ENCODE measurements around the gene PIWIL1. TPM values are rescaled to one million over a fixed set of nuclear protein-coding genes. Genes with fewer than 3 reads are reported as not detected.

The PIWIL1 gene
- total RNA-seq, 4 donors from 2014 or later: not detected

DNA sequence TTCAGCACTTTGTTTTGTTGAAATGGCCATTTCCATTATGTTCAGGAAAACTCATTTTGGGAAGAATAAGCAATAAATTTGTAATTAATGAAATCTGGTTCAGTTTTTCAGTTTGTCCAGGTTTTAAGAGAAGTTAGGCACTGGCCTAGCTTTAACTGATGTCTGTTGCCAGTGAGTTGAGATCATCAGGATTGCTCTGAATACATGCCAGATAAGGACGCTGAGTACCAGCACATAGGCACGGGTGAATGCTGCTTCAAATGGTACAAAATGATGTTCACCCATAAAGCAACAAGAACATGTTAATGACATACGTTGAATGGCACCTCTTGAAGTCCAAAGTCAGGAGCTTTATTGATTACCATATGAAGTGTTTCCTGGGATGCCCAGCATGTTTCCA lies 46.5 kb downstream of the PIWIL1 start:
- Histone ChIP-seq H3K36me3 (no peaks in the 10 kb centered on the region), H3K4me3 (no peak overlapping the region), H3K27me3 (peaks cover 16% of the 10 kb centered on the region), H3K27ac (no peak overlapping the region), H3K9me3 (no peaks in the 10 kb centered on the region), H3K4me1 (no peaks in the 10 kb centered on the region)
- TF ChIP-seq EP300 (IDR thresholded peaks at IDR 0.05) (no peak), CTCF (IDR thresholded peaks at IDR 0.05) (no peak), POLR2A (IDR thresholded peaks at IDR 0.05) (no peak), POLR2AphosphoS5 (IDR thresholded peaks at IDR 0.05) (no peak)
- ATAC-seq: no peak
- WGBS, 2 donors (ENCODE audit: low coverage in 1 of 2): 40 to 52% methylated on average over 1 to 3 of the region's 3 CpGs

- H3K36me3 ChIP-seq: no peaks in the 10 kb centered on the region
- no peak overlapping the region for H3K4me3 ChIP-seq
- no peak for TF ChIP-seq POLR2A (IDR thresholded peaks at IDR 0.05)
- H3K27me3 ChIP-seq: peaks cover 16% of the 10 kb centered on the region
- no peak overlapping the region for H3K27ac ChIP-seq
- no peaks in the 10 kb centered on the region for H3K9me3 ChIP-seq
- WGBS, 2 donors (ENCODE audit: low coverage in 1 of 2): 65 to 80% methylated on average over 4 of the region's 4 CpGs
- ATAC-seq: no peak
- H3K4me1 ChIP-seq: no peaks in the 10 kb centered on the region
These were observed 47.5 kb downstream of the PIWIL1 start for GRCh38 chr12:130385193-130385592.

GRCh38 chr12:130391186-130391585 lies 53.5 kb downstream of the PIWIL1 start:
- whole genome bisulfite sequencing, 2 donors (ENCODE audit: low coverage in 1 of 2): 33 to 45% methylated on average over 7 to 8 of the region's 14 CpGs
- no peak for ATAC-seq
- Histone ChIP-seq H3K9me3 (no peaks in the 10 kb centered on the region), H3K27ac (no peak overlapping the region), H3K4me3 (no peak overlapping the region), H3K27me3 (peaks cover 24% of the 10 kb centered on the region), H3K4me1 (no peaks in the 10 kb centered on the region), H3K36me3 (no peaks in the 10 kb centered on the region)
- TF ChIP-seq POLR2A (IDR thresholded peaks at IDR 0.05): no peak
- TF ChIP-seq EP300 (IDR thresholded peaks at IDR 0.05): no peak
- TF ChIP-seq CTCF (IDR thresholded peaks at IDR 0.05): no peak
- TF ChIP-seq POLR2AphosphoS5 (IDR thresholded peaks at IDR 0.05): no peak

DNA sequence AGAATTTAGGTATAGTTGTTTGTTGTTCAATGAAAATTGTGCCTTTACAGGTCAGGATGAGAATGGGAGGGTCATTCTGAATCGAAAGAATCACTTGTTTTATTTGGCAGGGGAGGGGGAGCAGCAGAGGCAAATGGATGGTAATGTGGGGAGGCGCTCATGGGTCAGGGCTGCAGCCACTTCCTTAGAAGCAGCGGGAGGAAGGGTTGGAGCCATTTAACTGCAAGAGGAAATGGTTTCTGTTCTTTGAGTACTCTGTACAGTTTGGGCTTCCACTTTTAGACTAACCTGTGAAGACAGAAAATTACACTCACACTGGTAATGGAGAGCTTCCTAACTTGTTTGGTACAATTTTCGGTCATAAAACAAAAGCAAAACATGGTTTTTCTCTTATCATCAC lies 57.2 kb downstream of the PIWIL1 start:
- Histone ChIP-seq H3K27me3 (peaks cover 24% of the 10 kb centered on the region), H3K27ac (no peak overlapping the region), H3K9me3 (no peaks in the 10 kb centered on the region), H3K36me3 (no peaks in the 10 kb centered on the region), H3K4me3 (no peak overlapping the region), H3K4me1 (no peaks in the 10 kb centered on the region)
- no peak for ATAC-seq
- TF ChIP-seq EP300 (IDR thresholded peaks at IDR 0.05) (no peak), CTCF (IDR thresholded peaks at IDR 0.05) (no peak), POLR2A (IDR thresholded peaks at IDR 0.05) (no peak), POLR2AphosphoS5 (IDR thresholded peaks at IDR 0.05) (no peak)
- 44 to 51% methylated on average over 3 to 4 of the region's 4 CpGs for WGBS, 2 donors (ENCODE audit: low coverage in 1 of 2)

GRCh38 chr12:130396667-130397066 lies 59.0 kb downstream of the PIWIL1 start:
- ATAC-seq: no peak

More at GRCh38 chr12:130396667-130397066, 59.0 kb downstream of the PIWIL1 start:
- no peak for TF ChIP-seq POLR2A (IDR thresholded peaks at IDR 0.05)
- no peak for TF ChIP-seq CTCF (IDR thresholded peaks at IDR 0.05)
- no peak for TF ChIP-seq EP300 (IDR thresholded peaks at IDR 0.05)
- no peak for TF ChIP-seq POLR2AphosphoS5 (IDR thresholded peaks at IDR 0.05)
- Histone ChIP-seq H3K4me3 (no peak overlapping the region), H3K36me3 (no peaks in the 10 kb centered on the region), H3K27ac (no peak overlapping the region), H3K27me3 (peaks cover 16% of the 10 kb centered on the region), H3K4me1 (no peaks in the 10 kb centered on the region), H3K9me3 (no peaks in the 10 kb centered on the region)
- WGBS, 2 donors (ENCODE audit: low coverage in 1 of 2): 67 to 100% methylated on average over 1 to 2 of the region's 2 CpGs

Data from gastroesophageal sphincter (tissue), 4 donors.